Osteocyte (in vitro differentiated cells): ENCODE data around the gene EFCAB6. TPM values are rescaled to one million over a fixed set of nuclear protein-coding genes. Genes with fewer than 3 reads are reported as not detected.

Experiments
- DNase-seq: peaks from one replicate; pipeline ENCODE4 v3.0.0; 2021; ENCODE audit warnings: mixed read lengths; ENCODE audit not compliant: unreplicated experiment; ENCODE audit errors: extremely low spot score
- H3K27ac Mint-ChIP-seq: one replicate; pipeline ENCODE4 v1.8.0; 2021; ENCODE audit warnings: mild to moderate bottlenecking, mixed read lengths; ENCODE audit not compliant: unreplicated experiment
- H3K27me3 Mint-ChIP-seq: one replicate; pipeline ENCODE4 v1.8.0; 2021; ENCODE audit warnings: mixed read lengths; ENCODE audit not compliant: unreplicated experiment
- H3K36me3 Mint-ChIP-seq: one replicate; pipeline ENCODE4 v1.8.0; 2021; ENCODE audit warnings: mixed read lengths; ENCODE audit not compliant: unreplicated experiment
- H3K4me1 Mint-ChIP-seq: one replicate; pipeline ENCODE4 v1.8.0; 2021; ENCODE audit warnings: mixed read lengths; ENCODE audit not compliant: unreplicated experiment
- H3K4me3 Mint-ChIP-seq: one replicate; pipeline ENCODE4 v1.8.0; 2021; ENCODE audit warnings: mild to moderate bottlenecking, moderate library complexity, mixed read lengths; ENCODE audit not compliant: unreplicated experiment
- H3K9me3 Mint-ChIP-seq: one replicate; pipeline ENCODE4 v1.8.0; 2021; ENCODE audit warnings: mixed read lengths; ENCODE audit not compliant: unreplicated experiment
- total RNA-seq: library from RNA; stranded (reverse); gene quantifications from 2 replicates; pipeline ENCODE4 v1.2.1, GENCODE V29; 2021
- TF ChIP-seq, protein P1 (sequence below): fragments of 200-600 bp; sonication (generic); IDR thresholded peaks from 2 replicates; pipeline ENCODE4 v1.5.0; 2021; ENCODE audit warnings: antibody characterized with exemption, mild to moderate bottlenecking, moderate library complexity

The EFCAB6 gene
- total RNA-seq, 1 donor from 2014 or later: 1.4 TPM

DNA sequence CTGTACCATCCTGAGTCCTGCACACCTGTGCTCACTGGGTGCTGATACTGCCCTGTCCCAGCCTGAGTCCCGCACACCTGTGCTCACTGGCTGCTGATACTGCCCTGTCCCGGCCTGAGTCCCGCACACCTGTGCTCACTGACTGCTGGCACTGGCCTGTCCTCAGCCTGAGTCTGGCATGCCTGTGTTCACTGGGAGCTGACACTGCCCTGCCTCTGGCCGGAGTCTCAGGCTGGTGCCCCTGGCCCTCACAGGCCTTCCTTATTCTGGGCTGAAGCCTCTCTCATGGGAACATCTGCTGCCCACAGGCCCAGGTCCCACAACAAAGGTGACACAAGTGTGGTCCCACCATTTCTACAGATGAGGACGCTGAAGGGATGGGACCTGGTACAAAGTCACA, 285.2 kb downstream of the EFCAB6 start:
- no peak for DNase-seq
- no peak overlapping the region for H3K27ac Mint-ChIP-seq
- TF ChIP-seq, protein P1, sequence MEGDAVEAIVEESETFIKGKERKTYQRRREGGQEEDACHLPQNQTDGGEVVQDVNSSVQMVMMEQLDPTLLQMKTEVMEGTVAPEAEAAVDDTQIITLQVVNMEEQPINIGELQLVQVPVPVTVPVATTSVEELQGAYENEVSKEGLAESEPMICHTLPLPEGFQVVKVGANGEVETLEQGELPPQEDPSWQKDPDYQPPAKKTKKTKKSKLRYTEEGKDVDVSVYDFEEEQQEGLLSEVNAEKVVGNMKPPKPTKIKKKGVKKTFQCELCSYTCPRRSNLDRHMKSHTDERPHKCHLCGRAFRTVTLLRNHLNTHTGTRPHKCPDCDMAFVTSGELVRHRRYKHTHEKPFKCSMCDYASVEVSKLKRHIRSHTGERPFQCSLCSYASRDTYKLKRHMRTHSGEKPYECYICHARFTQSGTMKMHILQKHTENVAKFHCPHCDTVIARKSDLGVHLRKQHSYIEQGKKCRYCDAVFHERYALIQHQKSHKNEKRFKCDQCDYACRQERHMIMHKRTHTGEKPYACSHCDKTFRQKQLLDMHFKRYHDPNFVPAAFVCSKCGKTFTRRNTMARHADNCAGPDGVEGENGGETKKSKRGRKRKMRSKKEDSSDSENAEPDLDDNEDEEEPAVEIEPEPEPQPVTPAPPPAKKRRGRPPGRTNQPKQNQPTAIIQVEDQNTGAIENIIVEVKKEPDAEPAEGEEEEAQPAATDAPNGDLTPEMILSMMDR: no peak
- no peak overlapping the region for H3K4me3 Mint-ChIP-seq
- no peaks in the 10 kb centered on the region for H3K36me3 Mint-ChIP-seq
- no peaks in the 10 kb centered on the region for H3K9me3 Mint-ChIP-seq
- H3K4me1 Mint-ChIP-seq: no peaks in the 10 kb centered on the region
- H3K27me3 Mint-ChIP-seq: peaks cover 3% of the 10 kb centered on the region

DNA sequence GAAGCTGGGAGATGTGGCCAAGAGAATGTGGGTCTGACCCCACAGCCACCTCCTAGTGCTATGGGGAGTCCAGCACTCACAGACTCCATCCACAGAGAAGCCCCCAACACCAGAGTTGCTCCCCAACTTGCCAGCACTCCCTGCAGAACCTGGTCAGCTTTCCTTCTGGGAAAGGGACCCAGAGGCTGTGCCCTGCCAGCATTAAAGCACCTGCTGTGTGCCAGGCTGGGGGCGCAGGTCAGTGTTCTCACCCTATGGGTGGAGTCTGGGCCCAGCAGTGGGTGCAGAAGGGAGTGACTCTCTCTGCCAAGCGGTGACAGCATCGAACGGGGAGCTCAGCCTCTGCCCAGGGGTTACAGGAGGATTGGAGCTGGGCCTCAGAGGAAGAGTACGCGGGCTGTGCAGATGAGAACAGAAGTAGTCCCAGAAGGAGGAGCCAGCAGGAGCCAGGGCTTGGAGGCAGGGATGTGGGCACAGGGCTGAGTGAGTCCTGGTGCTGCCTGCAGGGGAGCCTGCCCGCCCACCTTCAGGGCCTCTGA, 285.9 kb downstream of the EFCAB6 start:
- peaks cover 3% of the 10 kb centered on the region for H3K27me3 Mint-ChIP-seq

DNA sequence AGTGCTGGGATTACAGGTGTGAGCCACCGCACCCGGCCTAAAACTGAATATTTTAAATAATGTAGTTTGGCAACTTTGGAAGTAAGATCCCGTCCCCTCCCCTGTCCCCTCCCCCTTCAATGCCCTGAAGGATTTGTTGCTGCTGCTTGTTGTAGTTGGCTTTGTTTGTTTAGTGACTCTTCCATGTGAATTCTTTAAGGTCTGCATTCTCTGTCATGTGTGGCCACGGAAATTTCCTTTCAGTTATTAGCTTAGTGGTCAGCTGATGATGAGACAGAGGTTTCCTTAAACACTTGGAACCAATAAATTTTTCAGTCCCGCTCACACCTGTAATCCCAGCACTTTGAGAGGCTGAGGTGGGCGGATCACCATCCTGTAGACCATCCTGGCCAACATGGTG, 290.4 kb downstream of the EFCAB6 start:
- H3K27ac Mint-ChIP-seq: no peak overlapping the region
- no peaks in the 10 kb centered on the region for H3K36me3 Mint-ChIP-seq
- H3K4me1 Mint-ChIP-seq: no peaks in the 10 kb centered on the region
- H3K4me3 Mint-ChIP-seq: no peak overlapping the region
- DNase-seq: no peak
- peaks cover 3% of the 10 kb centered on the region for H3K27me3 Mint-ChIP-seq
- H3K9me3 Mint-ChIP-seq: no peaks in the 10 kb centered on the region
- TF ChIP-seq, protein P1: no peak

More for the DNA sequence above, 285.9 kb downstream of the EFCAB6 start:
- DNase-seq: no peak
- H3K36me3 Mint-ChIP-seq: no peaks in the 10 kb centered on the region
- H3K4me3 Mint-ChIP-seq: no peak overlapping the region
- H3K4me1 Mint-ChIP-seq: no peaks in the 10 kb centered on the region
- no peaks in the 10 kb centered on the region for H3K9me3 Mint-ChIP-seq
- no peak overlapping the region for H3K27ac Mint-ChIP-seq
- TF ChIP-seq, protein P1: no peak

DNA sequence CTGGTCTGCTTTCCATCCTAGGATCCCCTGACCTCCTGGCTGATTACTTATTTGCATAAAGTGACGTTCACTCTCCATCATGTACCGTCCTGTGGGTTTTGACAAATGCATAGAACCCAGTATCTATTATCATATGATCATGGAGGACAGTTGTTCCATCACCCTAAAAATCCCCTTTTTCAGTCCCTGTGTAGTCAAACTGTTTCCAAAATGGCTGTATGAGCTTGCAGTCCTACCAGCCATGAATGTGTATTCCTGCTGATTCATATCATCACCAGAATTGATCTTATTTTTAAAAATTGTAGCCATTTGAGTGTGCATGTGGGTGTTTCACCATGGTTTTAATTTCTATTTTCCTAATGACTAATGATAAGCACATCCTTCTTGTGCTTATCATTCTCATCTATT, 291.5 kb downstream of the EFCAB6 start:
- TF ChIP-seq, protein P1: no peak
- H3K4me1 Mint-ChIP-seq: no peaks in the 10 kb centered on the region
- no peaks in the 10 kb centered on the region for H3K27me3 Mint-ChIP-seq
- no peaks in the 10 kb centered on the region for H3K9me3 Mint-ChIP-seq
- H3K4me3 Mint-ChIP-seq: no peak overlapping the region
- no peak for DNase-seq
- no peak overlapping the region for H3K27ac Mint-ChIP-seq
- H3K36me3 Mint-ChIP-seq: no peaks in the 10 kb centered on the region

DNA sequence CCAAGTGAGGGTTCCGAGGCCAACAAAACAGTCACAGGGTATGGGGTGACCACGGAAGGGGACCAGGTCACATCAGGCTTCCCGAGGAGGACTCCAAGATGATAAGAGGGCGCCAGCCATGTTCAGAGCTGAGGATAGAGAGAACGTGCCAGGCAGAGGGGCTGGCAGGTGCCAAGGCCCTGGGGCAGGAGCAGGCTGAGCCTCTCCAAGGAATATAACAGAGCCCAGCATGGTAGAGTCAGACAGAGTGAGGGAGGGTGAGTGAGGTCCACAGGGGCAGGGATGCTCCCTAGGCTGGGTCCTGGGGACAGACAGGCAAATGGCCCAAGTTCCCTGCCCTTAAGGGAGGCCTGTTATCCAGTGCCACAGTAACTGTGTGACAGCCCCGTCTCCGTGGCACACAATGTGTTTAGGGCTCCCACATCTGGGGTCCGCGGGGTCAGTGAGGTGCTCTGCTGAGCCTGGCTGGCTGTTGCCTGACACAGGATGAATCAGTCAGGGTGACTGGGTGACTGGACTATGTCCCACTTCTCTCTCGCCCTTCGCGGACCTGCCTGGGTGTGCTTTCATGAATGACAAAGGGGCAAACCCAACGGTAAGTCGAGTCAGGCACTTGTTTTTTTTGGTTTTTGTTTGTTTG, 295.0 kb downstream of the EFCAB6 start:
- H3K4me3 Mint-ChIP-seq: no peak overlapping the region
- no peak for DNase-seq
- no peaks in the 10 kb centered on the region for H3K9me3 Mint-ChIP-seq
- H3K4me1 Mint-ChIP-seq: no peaks in the 10 kb centered on the region
- H3K27ac Mint-ChIP-seq: no peak overlapping the region
- H3K36me3 Mint-ChIP-seq: no peaks in the 10 kb centered on the region
- TF ChIP-seq, protein P1: no peak
- no peaks in the 10 kb centered on the region for H3K27me3 Mint-ChIP-seq
